GM19372 (cell line): Measurements from ENCODE around the gene EIF1AD.
"Not testable (repeated sequence)": the region's sequence is repeated elsewhere in the genome, so short reads cannot be mapped to it uniquely, and the experiment has no call there.

Experiments used
- ATAC-seq: cut with Tn5 transposase; IDR thresholded peaks from one replicate; pipeline ENCODE4 v1.9.1; 2021; ENCODE audit warnings: mild to moderate bottlenecking, low read depth, moderate library complexity; ENCODE audit not compliant: unreplicated experiment

The EIF1AD gene

DNA sequence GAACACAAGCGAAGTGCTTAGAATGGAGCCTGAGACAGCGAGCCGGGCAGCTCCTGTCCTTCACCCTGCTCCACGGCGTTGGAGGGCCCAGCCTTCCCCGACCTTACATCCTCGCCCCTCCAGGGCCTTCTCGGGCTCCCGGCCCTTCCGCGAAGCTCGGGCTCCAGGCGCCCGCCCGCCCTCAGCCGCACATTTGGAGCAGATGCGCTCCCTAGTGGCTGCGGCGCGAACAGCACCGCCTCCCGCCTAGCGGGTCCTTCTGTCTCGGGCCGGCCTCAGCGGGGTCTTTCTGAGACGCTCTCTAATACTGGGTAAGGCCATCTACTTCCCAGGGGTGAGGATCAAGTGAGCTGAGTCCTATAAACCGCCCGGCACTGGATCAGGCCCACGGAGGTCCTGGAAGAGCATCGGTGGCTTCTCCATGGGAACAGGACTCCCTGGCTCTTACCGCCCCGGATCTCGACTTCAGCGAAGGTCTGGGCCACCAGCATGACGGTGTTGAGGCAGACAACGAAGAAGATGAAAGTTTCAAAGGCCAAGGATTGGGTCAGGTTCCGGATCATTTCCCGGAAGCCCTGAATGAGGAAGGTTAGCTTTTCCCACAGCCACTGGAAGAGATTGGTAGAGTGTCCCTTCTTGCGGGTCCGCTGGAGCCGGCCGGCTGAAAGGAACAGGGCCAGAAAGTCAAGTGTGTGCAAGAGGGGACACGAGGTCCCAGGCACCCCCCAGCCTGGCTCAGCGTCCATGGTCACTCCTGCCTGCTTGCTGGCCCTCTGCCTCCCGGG, 20.6 kb upstream of the EIF1AD start:
- no peak for ATAC-seq

DNA sequence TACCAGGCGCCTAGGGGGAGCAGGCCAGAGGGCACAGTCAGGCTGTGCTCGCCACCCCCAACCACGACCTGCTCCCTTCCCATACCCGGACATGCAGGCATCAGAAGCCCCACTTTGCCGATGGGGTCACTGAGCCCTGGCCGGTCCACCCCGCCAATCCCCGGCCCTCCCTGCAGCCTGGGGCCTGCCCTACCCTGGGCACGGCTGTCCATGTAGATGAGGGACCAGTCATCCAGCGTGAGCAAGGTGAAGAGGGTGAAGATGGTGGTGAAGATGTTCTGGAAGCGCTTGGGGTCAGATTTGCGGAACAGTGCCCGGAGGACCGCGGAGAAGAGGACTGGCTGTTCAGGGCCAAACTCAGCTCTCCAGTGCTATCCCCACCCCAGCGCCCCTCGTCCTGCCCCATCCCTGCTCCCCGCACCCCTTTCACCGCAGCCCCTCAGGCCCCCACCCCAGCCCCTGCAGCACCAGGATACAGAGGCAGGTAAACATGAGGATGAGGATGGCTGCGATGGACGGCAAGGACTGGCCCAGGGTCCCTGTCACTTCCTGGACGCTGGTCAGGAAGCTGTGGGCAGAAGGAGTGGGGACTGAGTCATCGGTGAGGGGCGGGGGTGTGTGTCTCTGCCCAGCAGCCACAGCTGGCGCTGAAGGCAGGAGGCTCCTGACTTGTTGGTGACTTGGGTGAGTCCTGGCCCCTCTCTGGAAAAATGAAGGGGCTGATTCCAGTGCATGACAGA, 18.8 kb upstream of the EIF1AD start:
- ATAC-seq = no peak

DNA sequence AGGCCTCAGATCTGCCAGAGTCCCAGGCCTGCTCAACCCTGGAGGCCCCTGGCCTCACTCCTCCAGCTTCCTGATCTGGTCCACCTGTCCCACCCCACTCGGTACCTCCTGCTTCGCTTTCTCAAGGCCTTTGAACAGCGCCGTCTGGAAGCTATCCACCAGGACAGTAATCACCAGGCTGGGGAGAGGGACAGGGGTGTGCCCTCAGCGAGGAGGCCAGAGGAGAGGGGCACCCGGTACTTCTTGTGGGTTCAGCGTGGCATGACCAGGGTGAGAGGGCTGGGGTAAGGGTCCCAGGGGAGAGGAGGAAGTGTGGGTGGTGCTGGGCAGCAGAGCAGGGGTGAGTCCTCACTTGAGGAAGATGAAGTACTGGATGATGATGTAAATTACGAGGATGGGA, 18.3 kb upstream of the EIF1AD start:
- no peak for ATAC-seq

DNA sequence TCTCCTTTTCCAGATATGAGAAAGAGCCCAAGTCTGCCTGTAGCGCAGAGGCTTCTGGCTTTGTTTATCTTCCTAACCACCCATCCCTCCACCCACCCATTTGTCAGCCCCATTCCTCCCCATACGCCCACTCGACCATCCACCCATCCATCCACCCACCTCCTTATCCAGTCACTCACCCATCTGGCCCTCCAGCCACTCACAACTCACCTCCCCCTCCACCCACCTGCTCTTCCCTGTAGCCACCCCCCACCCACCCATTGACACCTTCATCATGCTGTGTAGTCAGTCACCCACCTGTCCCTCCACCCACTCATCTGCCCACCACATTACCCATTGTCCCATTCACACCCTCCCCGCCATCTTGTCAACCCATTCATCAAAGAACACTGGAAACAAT, 15.4 kb upstream of the EIF1AD start:
- ATAC-seq = no peak

DNA sequence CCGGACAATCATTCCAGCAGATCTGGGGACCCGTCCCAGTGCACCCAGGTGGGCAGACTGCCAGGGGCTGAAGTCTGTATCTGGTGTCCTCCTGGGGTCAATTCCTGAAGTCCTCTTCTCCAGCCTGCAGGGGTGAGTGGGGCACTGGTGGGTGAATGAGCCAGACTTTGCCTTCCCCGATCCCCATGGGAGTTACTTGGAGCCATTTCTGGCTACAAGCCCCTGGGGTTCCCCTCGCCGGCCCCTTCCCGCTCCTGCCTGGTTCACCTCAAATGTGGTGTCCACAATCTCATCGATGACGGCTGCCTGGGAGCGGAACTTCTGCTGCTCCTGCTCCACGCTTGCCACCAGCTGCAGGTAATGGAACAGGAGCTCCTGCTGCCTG, 14.8 kb upstream of the EIF1AD start:
- ATAC-seq = no peak

DNA sequence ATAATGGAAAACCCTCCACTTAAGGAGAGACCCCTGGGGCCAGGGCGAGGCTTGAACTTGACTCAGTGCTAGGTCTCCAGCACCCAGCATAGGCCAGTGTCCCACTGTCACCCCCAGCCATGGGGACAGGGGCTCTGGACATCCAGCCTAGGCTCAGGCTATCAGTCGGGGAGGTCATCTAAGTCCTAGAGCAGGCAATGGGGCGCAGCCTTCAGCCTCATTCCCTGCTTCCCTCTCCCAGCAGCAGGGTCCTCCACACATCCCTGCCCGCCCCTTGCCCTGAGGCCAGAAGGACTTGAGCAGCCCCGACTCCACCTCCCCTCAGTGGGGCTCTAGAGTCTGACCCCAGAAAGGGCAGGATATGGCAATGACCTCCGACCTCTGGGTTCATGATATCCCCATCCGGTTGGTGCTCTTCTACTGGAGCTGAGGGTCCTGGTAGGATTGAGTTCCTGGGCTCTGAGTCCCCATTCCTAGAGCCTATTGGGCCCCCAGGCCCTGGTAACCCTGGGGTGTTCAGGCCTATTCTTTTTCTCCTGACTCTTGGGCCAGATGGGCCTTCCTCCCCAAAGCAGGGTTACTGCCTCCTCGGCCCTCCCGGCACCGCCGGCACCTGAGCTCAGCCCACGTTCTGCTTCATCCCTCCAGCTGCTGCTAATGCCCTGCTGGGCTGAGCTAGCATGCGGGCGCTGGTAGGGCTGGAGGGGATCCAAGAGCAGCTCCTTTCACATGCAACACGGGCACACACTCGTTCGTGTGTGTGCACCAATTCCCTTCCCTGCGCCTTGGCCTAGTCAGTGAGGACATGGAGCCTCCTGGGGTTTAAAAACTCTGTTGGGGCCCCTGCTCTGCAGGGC, 14.2 kb upstream of the EIF1AD start:
- no peak for ATAC-seq

DNA sequence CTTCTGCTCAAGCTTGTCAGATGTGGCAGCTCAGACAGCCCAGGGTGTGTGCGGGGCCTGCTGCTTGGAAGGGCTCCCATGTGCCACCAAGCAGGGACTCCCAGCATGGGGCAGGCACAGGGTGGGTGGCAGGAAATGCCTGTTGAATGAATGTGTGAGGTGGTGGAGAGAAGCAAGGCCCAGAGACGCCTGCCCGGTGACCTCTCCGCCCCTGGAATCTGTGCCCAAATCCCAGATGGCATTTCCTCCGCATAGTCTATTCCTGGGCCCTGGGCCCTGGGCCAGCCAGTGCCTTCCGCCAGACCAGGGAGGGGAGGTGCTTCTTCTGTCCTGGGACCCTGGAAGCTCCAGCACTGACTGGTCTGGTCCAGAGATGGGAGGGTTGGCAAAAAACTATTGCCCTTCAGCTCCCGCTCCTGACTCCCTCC, 13.5 kb upstream of the EIF1AD start:
- ATAC-seq = no peak

DNA sequence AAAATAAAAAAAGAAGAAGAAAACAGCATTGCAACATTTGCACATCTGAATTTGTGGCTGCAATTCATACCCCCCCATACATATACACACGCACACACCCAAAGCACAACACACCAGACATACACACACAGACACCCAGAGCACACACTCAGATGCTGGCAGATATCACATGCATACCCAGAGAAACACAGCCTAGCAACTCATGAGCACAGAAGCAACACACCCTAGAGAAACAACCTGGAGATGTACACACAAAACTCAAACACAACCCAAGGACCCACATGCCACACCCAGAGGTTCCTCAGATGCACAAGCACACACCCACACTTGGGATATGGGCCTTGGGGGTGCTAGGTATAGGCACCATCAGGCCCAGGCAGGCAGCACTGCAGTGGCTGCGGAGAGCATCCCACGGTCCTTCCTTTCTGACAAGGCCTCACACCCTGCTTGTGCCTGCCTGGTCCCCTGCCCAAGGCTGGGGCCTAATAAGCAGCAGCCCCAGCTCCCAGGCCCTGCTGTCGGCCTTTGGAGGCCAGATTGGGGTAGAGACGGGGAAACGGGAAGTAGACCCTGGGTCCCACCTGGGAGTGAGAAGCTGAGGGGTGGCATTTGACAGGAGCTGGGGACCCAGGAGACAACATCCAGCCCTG, 13.0 kb upstream of the EIF1AD start:
- no peak for ATAC-seq

DNA sequence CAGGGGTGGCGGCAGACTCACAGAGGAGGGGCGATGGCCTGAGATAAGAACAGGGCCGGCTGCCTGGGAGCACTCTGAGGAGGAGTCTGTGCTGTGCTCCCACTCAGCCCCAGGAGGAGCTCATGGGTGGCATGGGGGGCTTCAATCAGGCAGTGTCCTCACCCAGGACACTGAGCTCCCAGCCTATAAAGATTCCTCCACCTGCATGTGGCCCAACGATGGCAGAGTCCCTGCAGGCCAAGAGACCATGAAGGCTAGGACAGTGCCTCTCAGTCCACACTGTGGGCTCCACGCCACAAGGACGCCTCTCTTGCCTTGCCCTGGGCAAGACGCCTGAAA, 11.8 kb upstream of the EIF1AD start:
- no peak for ATAC-seq

DNA sequence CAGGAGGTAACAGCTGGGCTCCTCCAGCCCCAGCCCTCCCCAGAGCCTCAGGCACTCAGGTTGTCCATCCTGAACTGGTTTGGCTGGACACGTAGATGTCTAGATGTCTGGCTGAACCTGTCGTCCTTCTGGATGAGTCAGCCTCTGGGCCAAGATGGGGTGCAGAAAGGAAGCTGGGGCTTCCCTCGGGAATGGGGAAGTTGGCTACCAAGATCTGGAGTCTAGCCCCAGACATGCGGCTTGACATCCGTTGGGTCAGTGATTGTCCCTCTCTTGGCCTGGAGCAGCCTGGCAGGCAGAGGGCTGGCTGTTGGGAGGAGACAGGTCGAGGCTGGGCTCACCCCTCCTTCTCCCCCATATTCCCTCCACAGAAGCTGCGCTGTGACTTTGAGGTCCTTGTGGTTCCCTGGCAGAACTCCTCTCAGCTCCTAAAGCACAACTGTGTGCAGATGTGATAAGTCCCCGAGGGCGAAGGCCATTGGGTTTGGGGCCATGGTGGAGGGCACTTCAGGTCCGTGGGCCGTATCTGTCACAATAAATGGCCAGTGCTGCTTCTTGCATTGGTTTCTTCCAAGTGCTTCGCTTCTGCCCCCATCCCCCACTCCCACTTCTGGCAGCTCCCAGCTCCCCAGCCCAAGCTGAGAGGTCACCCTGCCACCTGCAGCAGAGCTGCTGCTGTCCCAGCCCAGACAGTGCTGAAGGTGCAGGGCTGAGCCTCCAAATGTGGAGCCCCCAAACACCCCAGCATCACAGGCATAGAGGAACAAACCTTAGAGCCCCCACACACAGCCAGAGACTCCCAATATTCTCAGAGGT, 11.2 kb upstream of the EIF1AD start:
- no peak for ATAC-seq

DNA sequence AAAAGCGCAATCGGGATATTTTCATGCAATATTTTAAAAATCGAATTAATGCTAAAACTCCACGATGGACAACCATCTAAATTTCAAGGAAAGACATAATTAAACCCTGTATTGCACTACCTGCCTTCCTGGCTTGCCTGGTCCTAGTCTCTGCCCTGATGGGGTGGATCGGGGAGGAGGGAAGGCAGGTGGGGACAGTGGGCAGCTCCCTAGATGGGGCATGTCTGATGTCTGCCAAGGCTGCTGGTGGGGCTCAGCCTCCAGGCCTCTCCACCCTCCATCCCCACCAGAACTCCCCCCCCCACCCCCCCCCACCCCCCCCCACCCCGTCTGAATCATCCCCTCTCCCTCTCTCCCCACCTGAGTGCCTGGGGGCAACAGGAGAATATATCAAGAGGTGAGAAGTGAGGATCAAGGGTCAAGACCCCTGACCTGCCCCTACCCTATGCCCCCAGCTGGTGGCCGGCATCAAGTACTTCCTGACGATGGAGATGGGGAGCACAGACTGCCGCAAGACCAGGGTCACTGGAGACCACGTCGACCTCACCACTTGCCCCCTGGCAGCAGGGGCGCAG, 10.5 kb upstream of the EIF1AD start:
- ATAC-seq = no peak

DNA sequence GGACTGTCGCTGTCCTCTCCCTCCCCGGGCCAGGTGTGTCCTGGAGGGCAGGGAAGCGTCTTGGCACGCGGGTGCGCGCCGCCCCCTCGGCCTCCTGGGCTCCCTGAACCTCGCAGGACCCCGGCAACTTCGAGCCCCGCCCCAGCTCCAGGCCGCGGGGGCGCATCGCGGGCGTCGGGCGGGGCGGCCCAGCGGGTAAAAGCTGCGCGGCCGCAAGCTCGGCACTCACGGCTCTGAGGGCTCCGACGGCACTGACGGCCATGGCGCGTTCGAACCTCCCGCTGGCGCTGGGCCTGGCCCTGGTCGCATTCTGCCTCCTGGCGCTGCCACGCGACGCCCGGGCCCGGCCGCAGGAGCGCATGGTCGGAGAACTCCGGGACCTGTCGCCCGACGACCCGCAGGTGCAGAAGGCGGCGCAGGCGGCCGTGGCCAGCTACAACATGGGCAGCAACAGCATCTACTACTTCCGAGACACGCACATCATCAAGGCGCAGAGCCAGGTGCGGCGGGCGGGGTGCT, 9.9 kb upstream of the EIF1AD start, which contains the start of gene CST6:
Gene CST6, plus strand, starts transcription at position 224 of the 519 bp plus-strand sequence. Its CDS starts 37 bp downstream, at position 261.
- ATAC-seq = no peak

DNA sequence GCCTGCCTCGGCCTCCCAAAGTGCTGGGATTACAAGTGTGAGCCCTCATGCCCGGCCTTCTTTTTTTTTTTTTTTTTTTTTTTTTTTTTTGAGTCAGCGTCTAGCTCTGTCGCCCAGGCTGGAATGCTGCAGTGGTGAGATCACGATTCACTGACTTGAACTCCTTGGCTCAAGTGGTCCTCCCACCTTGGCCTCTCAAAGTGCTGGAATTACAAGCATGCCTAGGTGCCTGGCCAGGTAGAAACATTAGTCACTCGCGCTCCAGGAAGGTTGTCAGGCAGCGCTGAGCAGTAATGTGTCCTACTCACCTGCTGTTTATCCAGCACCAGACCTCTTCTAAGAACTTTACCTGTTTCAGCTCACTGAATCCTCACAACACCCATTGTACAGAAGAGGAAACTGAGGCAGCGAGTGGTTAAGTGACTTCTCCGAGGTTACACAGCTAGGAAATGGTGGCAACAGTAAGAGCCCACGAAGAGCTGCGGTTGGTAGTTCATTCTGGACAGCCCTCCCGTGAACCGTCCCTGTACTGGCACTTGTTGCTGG, 9.4 kb upstream of the EIF1AD start:
- ATAC-seq = no peak

DNA sequence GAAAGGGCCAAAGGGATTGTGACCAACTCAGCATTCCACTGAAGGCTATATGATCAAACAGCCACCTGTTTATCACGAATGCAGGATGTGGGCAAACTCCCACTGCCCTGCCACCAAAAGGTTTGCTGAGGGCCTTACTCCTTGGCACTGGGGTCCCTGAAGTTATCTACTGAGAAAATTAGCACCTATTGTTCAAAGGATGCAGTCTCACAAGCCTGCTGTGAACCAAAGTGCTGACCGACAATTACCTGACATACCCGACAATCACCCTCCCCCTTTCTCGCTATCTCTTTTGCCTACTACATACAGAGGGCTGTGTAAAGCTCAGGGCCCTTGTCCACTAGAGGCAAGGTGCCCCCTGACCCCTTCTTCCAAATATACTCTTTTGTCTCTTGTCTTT, 8.1 kb upstream of the EIF1AD start:
- not testable (repeated sequence) for ATAC-seq

DNA sequence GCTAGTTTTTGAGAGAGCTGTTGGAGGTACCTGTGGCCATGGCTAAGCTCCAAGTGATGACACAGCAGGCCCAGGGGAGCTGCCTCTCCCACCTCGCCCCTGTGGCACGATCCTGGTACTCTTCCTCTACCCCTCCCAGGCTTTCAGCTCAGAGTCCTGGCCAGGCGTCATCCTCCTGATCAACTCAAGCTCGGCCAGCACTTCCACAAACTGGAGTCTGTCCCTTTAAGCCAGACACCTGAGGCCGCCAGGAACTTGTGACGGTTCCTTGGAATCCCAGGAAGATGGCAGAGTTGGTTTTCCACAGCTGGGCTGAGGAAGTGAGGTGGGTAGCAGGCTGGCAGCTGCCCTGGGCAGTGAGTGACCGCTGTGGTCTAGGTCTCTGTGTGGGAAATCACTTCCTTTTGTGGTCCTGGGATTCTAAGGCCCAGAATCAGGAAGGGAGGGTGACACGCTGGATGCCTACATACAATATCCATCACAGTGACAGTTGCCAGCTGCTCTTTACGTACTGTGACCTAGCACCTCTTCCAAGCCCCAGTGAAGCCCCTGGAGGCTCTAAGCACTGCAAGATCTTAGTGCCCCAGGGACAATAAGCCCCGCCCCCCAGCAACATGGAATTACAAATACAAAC, 6.6 kb upstream of the EIF1AD start:
- ATAC-seq = no peak

DNA sequence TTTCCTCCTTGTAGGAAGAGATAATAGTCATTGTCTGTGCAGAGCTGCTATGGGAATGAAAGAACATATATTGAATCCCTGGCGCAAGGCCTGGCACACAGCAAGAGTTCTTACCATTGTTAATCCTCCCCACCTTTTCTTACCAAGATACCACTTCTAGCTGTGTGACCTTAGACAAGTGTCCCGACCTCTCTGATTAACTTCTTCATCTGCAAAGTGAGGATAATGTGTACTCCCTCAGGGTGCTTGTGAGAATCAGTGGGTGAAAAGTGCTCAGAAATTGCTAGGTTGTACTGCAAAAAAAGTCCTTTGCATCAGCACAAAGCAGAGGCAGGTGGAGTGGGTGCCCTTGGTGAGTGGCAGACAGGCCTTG, 6.1 kb upstream of the EIF1AD start:
- no peak for ATAC-seq

DNA sequence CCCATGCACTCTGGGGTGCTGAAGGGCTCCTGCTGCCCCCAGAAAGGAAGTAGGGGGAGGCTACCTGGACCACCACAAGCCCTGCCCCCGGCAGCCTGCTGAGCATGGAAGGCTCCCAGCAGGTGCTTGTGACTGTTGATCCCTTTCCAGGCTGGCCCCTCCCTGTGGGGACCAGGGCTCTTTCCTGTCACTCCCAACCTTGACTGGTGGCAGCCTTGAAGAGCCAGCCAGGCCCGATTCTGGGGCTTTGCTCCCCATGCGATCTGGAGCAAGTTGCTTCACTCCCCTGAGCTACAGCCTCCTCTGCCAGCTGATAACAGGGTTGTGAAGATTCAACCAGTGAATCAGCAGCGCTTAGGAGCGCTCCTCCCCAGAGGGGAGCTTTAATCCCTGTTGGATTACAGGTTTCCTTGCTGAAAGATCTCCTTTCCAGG, 5.3 kb upstream of the EIF1AD start:
- no peak for ATAC-seq

DNA sequence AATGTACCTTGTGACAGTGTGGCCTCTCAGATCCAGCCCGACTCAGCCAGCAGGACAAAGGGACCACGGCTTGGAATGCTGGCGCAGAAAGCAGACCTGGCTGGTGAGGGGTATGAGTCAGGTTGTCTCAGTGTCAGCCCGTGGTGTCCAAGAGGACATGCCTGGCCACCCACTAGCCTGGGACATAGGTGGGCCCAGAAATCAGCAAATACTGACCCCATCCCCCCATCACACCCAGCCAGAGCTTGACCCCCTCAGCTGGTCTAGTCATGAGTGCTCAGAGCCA, 4.9 kb upstream of the EIF1AD start:
- no peak for ATAC-seq
